ENCODE measurements around the gene IGSF6. TPM values are rescaled to one million over a fixed set of nuclear protein-coding genes. Genes with fewer than 3 reads are reported as not detected.

The IGSF6 gene
- total and polyA plus RNA-seq, 2 of the 13 experiments (the other 11 are each of a cell fraction or from before 2014, with no cell fraction given), result not detected

GRCh38 chr16:21685034-21685455, 32.6 kb upstream of the IGSF6 start (continued):
- TF ChIP-seq ZHX2 (IDR thresholded peaks at IDR 0.05; ENCODE audit: low read depth) (no peak), ZHX2 (CRISPR knock-in tag; IDR thresholded peaks at IDR 0.05; ENCODE audit: borderline replicate concordance) (no peak; the same call in 1 of the 2 replicates), ZNF33A (CRISPR knock-in tag; IDR thresholded peaks at IDR 0.05; ENCODE audit: borderline replicate concordance) (no peak), RFX1 (IDR thresholded peaks at IDR 0.05) (no peak), AGO1 (IDR thresholded peaks at IDR 0.05; ENCODE audit: low read depth, low read length, poor library complexity, severe bottlenecking) (no peak), ZNF704 (CRISPR knock-in tag; IDR thresholded peaks at IDR 0.05; ENCODE audit: borderline replicate concordance) (no peak), ZNF747 (CRISPR knock-in tag; IDR thresholded peaks at IDR 0.05; ENCODE audit: borderline replicate concordance) (no peak), ZC3H4 (CRISPR knock-in tag; IDR thresholded peaks at IDR 0.05; ENCODE audit: borderline replicate concordance) (no peak), ZBTB21 (CRISPR knock-in tag; IDR thresholded peaks at IDR 0.05) (no peak), ZNF430 (CRISPR knock-in tag; IDR thresholded peaks at IDR 0.05) (no peak), GFI1 (CRISPR knock-in tag; IDR thresholded peaks at IDR 0.05; ENCODE audit: borderline replicate concordance) (no peak), CSRNP1 (CRISPR knock-in tag; IDR thresholded peaks at IDR 0.05) (no peak)
- TF ChIP-seq, protein P1, sequence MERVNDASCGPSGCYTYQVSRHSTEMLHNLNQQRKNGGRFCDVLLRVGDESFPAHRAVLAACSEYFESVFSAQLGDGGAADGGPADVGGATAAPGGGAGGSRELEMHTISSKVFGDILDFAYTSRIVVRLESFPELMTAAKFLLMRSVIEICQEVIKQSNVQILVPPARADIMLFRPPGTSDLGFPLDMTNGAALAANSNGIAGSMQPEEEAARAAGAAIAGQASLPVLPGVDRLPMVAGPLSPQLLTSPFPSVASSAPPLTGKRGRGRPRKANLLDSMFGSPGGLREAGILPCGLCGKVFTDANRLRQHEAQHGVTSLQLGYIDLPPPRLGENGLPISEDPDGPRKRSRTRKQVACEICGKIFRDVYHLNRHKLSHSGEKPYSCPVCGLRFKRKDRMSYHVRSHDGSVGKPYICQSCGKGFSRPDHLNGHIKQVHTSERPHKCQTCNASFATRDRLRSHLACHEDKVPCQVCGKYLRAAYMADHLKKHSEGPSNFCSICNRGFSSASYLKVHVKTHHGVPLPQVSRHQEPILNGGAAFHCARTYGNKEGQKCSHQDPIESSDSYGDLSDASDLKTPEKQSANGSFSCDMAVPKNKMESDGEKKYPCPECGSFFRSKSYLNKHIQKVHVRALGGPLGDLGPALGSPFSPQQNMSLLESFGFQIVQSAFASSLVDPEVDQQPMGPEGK (CRISPR knock-in tag; IDR thresholded peaks at IDR 0.05), result no peak
- TF ChIP-seq, protein P2, sequence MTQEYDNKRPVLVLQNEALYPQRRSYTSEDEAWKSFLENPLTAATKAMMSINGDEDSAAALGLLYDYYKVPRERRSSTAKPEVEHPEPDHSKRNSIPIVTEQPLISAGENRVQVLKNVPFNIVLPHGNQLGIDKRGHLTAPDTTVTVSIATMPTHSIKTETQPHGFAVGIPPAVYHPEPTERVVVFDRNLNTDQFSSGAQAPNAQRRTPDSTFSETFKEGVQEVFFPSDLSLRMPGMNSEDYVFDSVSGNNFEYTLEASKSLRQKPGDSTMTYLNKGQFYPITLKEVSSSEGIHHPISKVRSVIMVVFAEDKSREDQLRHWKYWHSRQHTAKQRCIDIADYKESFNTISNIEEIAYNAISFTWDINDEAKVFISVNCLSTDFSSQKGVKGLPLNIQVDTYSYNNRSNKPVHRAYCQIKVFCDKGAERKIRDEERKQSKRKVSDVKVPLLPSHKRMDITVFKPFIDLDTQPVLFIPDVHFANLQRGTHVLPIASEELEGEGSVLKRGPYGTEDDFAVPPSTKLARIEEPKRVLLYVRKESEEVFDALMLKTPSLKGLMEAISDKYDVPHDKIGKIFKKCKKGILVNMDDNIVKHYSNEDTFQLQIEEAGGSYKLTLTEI (CRISPR knock-in tag; conservative IDR thresholded peaks at IDR 0.05), result no peak
